Neural progenitor cell (in vitro differentiated cells): ENCODE results near the gene GOLT1A.

Source experiments
- CTCF ChIP-seq: fragments of 200-600 bp; sonication (generic); IDR thresholded peaks from 2 replicates; pipeline ENCODE4 v1.5.1; 2017; ENCODE audit warnings: antibody characterized with exemption, mild to moderate bottlenecking
- EZH2 ChIP-seq: fragments of 200-600 bp; sonication (generic); IDR thresholded peaks from 2 replicates; pipeline ENCODE4 v1.6.1; 2017; ENCODE audit warnings: antibody characterized with exemption, mild to moderate bottlenecking, moderate library complexity
- EZH2phosphoT487 ChIP-seq: fragments of 200-600 bp; sonication (generic); IDR thresholded peaks from 2 replicates; pipeline ENCODE4 v1.6.1; 2017; ENCODE audit warnings: antibody characterized with exemption

- TF ChIP-seq CTCF: no peak
- TF ChIP-seq EZH2phosphoT487: no peak
- TF ChIP-seq EZH2: no peak
These were observed 8.4 kb upstream of the GOLT1A start for GRCh38 chr1:204222006-204222763.
